Endodermal cell (in vitro differentiated cells): Measurements from ENCODE around the gene STK25. TPM values are rescaled to one million over a fixed set of nuclear protein-coding genes. Genes with fewer than 3 reads are reported as not detected.

Experiments
- DNase-seq: peaks from one replicate; pipeline ENCODE4 v3.0.0-alpha.2; 2017
- H3K27ac ChIP-seq: 2 replicates; pipeline ENCODE4 v1.5.1; 2013; ENCODE audit warnings: mild to moderate bottlenecking, low read depth, low read length, moderate library complexity
- H3K27me3 ChIP-seq: 2 replicates; pipeline ENCODE4 v1.6.1; 2013; ENCODE audit warnings: mild to moderate bottlenecking, low read length, moderate library complexity; ENCODE audit not compliant: insufficient read depth, control insufficient read depth, poor library complexity, severe bottlenecking
- H3K36me3 ChIP-seq: 2 replicates; pipeline ENCODE4 v1.7.0; 2013; ENCODE audit warnings: mild to moderate bottlenecking, low read length, moderate library complexity; ENCODE audit not compliant: control insufficient read depth, insufficient read depth
- H3K4me1 ChIP-seq: one replicate; pipeline ENCODE4 v1.7.0; 2013; ENCODE audit warnings: low read length; ENCODE audit not compliant: control insufficient read depth, insufficient read depth
- H3K4me3 ChIP-seq: 2 replicates; pipeline ENCODE4 v1.5.1; 2013; ENCODE audit warnings: mild to moderate bottlenecking, low read length, moderate library complexity
- H3K9ac ChIP-seq: 2 replicates; pipeline ENCODE4 v1.6.1; 2013; ENCODE audit warnings: mild to moderate bottlenecking, low read length, moderate library complexity; ENCODE audit not compliant: poor library complexity, severe bottlenecking; ENCODE audit errors: extremely low read depth
- H3K9me3 ChIP-seq: 2 replicates; pipeline ENCODE4 v1.6.1; 2013; ENCODE audit warnings: mild to moderate bottlenecking, low read length, moderate library complexity; ENCODE audit not compliant: control insufficient read depth
- H3K27ac Mint-ChIP-seq: 2 replicates; pipeline ENCODE4 v1.8.0; 2020; ENCODE audit warnings: mixed read lengths
- H3K27me3 Mint-ChIP-seq: 2 replicates; pipeline ENCODE4 v1.8.0; 2021; ENCODE audit warnings: mild to moderate bottlenecking, mixed read lengths; ENCODE audit not compliant: insufficient read depth
- H3K36me3 Mint-ChIP-seq: 2 replicates; pipeline ENCODE4 v1.8.0; 2020; ENCODE audit warnings: low read depth, mixed read lengths
- H3K4me1 Mint-ChIP-seq: 2 replicates; pipeline ENCODE4 v1.8.0; 2020; ENCODE audit warnings: mixed read lengths
- H3K4me3 Mint-ChIP-seq: 2 replicates; pipeline ENCODE4 v1.8.0; 2020; ENCODE audit warnings: mild to moderate bottlenecking, moderate library complexity, mixed read lengths
- H3K9me3 Mint-ChIP-seq: 2 replicates; pipeline ENCODE4 v1.8.0; 2020; ENCODE audit warnings: mild to moderate bottlenecking, mixed read lengths
- WGBS, 2 experiments: methylation state at CpG; one replicate each; pipeline versions ENCODE4 v1.1.5 to v1.1.7; 2013; ENCODE audit warnings: missing lambda C conversion rate in 2 of 2, mixed read lengths in 1 of 2; ENCODE audit not compliant: insufficient coverage in 1 of 2, insufficient read length in 1 of 2; 5-methylcytosine and 5-hydroxymethylcytosine counted together
- total RNA-seq, 2 donors: library from RNA; stranded (reverse); fragmentation: NEBNext Ultra II Directional in 1 of 2; extraction: Animal tissue kit (Norgen Biotek cat#: 25700) in 1 of 2; gene quantifications; 2 replicates in 1 of 2; 3 replicates in 1 of 2; pipeline ENCODE4 v1.2.1, GENCODE V29; 2021
- TF ChIP-seq, protein P1 (sequence below): fragments of 200-600 bp; sonication (generic); conservative IDR thresholded peaks from 2 replicates; pipeline ENCODE4 v1.5.0; 2021; ENCODE audit warnings: antibody characterized with exemption, mild to moderate bottlenecking

The STK25 gene
- total RNA-seq, 2 donors from 2014 or later = 226 to 252 TPM

- Histone ChIP-seq H3K9me3 (no peaks in the 10 kb centered on the region), H3K27ac (no peak overlapping the region), H3K4me1 (peaks cover 6% of the 10 kb centered on the region), H3K4me3 (no peak overlapping the region), H3K9ac (no peak overlapping the region), H3K27me3 (peaks cover 33% of the 10 kb centered on the region), H3K36me3 (no peaks in the 10 kb centered on the region)
- Mint-ChIP-seq H3K4me1 (peaks cover 7% of the 10 kb centered on the region), H3K9me3 (no peaks in the 10 kb centered on the region), H3K27me3 (peaks cover 50% of the 10 kb centered on the region), H3K27ac (no peak overlapping the region), H3K36me3 (no peaks in the 10 kb centered on the region), H3K4me3 (no peak overlapping the region)
- TF ChIP-seq, protein P1, sequence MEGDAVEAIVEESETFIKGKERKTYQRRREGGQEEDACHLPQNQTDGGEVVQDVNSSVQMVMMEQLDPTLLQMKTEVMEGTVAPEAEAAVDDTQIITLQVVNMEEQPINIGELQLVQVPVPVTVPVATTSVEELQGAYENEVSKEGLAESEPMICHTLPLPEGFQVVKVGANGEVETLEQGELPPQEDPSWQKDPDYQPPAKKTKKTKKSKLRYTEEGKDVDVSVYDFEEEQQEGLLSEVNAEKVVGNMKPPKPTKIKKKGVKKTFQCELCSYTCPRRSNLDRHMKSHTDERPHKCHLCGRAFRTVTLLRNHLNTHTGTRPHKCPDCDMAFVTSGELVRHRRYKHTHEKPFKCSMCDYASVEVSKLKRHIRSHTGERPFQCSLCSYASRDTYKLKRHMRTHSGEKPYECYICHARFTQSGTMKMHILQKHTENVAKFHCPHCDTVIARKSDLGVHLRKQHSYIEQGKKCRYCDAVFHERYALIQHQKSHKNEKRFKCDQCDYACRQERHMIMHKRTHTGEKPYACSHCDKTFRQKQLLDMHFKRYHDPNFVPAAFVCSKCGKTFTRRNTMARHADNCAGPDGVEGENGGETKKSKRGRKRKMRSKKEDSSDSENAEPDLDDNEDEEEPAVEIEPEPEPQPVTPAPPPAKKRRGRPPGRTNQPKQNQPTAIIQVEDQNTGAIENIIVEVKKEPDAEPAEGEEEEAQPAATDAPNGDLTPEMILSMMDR = no peak
- 92 to 93% methylated on average over 10 to 15 of the region's 15 CpGs for WGBS, 2 experiments
- no peak for DNase-seq
Observed at GRCh38 chr2:241542278-241542605, 33.9 kb upstream of the STK25 start.

GRCh38 chr2:241541564-241542277, 33.3 kb upstream of the STK25 start:
- 34 to 36% methylated on average over 22 to 62 of the region's 62 CpGs for WGBS, 2 experiments
- no peaks in the 10 kb centered on the region for H3K9me3 Mint-ChIP-seq
- peaks cover 3% of the 10 kb centered on the region for H3K4me1 Mint-ChIP-seq

GRCh38 chr2:241540771-241541561, 32.6 kb upstream of the STK25 start:
- 27 to 63% methylated on average over 14 to 67 of the region's 68 CpGs for WGBS, 2 experiments
- H3K27ac Mint-ChIP-seq = peak overlapping the region; percentile 53
- no peak overlapping the region for H3K9ac ChIP-seq
- TF ChIP-seq, protein P1 = no peak
- no peak overlapping the region for H3K27ac ChIP-seq
- no peaks in the 10 kb centered on the region for H3K36me3 Mint-ChIP-seq
- H3K27me3 Mint-ChIP-seq = peaks cover 47% of the 10 kb centered on the region
- DNase-seq = peak; percentile 97
- no peaks in the 10 kb centered on the region for H3K4me1 ChIP-seq
- H3K36me3 ChIP-seq = no peaks in the 10 kb centered on the region
- no peaks in the 10 kb centered on the region for H3K9me3 Mint-ChIP-seq
- H3K4me3 Mint-ChIP-seq = peak overlapping the region; percentile 45
- H3K4me1 Mint-ChIP-seq = peaks cover 3% of the 10 kb centered on the region
- no peak overlapping the region for H3K4me3 ChIP-seq
- H3K9me3 ChIP-seq = no peaks in the 10 kb centered on the region
- peaks cover 33% of the 10 kb centered on the region for H3K27me3 ChIP-seq

More at GRCh38 chr2:241541564-241542277, 33.3 kb upstream of the STK25 start:
- H3K36me3 ChIP-seq = no peaks in the 10 kb centered on the region
- no peak overlapping the region for H3K27ac ChIP-seq
- H3K9me3 ChIP-seq = no peaks in the 10 kb centered on the region
- peak; percentile 63 for DNase-seq
- no peak overlapping the region for H3K27ac Mint-ChIP-seq
- peaks cover 33% of the 10 kb centered on the region for H3K27me3 ChIP-seq
- H3K4me3 Mint-ChIP-seq = no peak overlapping the region
- H3K4me1 ChIP-seq = peaks cover 1% of the 10 kb centered on the region
- H3K27me3 Mint-ChIP-seq = peaks cover 47% of the 10 kb centered on the region
- H3K9ac ChIP-seq = no peak overlapping the region
- TF ChIP-seq, protein P1 = no peak
- no peak overlapping the region for H3K4me3 ChIP-seq
- no peaks in the 10 kb centered on the region for H3K36me3 Mint-ChIP-seq
